Measurements from ENCODE around the gene BBS10. TPM values are rescaled to one million over a fixed set of nuclear protein-coding genes. Genes with fewer than 3 reads are reported as not detected.

BBS10 gene
- total and polyA plus RNA-seq, 2 of the 4 experiments (the other 2 are of a cell fraction): 4.9 to 10.0 TPM

DNA sequence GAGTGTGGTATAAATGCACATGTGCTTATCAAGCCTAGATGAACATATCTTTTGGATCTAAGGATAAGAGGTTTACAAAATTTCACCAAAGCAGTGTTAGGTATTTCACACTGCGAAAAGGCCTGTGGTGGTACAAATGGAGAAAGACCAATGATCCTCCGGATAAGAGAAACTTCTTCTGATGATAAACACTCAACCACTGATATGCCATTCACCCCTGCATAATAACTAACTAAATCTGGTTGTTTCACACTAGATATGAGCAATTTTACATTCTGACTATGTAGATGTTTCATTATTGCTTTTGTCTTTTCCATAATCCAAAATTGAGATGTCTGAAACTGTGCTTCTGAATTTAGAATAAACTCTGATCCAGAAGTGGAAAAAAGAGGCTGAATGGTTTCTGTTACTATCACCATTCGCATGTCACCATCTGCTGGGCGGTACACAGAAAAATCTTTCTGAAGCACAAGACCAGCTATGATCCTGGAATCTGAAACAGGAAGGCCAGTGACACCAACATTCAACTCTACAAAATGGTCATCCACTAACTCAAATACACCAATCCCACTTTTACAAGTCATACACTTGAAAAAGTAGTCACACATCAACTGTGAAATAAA is 1.3 kb downstream of the BBS10 start (continued):
- TF ChIP-seq MXI1 (IDR thresholded peaks at IDR 0.05; ENCODE audit: borderline replicate concordance, low read depth, low read length): no peak

DNA sequence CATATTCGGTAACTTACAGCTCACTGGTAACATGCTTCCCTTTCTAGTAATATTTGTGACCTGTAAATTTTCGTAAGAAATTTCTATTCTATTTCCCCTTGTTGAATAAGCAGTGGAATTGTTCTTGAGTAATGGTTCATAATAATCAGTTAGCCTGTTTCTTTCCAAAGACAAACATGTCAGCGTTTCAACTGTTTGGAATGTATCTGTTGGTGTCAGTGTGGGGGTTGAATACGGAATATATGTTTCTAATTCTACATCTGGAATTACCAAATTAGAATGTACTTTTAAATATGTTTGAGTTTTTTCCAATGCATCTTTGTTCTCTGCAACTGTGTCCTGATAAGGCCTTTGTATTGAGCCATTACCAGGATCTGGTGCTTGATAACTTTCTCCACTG is 2.0 kb downstream of the BBS10 start:
- Histone ChIP-seq H2AK9ac (replicated peaks; ENCODE audit: low read depth, low read length, poor library complexity) (no peak overlapping the region), H3K27ac (ENCODE audit: insufficient read depth, low read length) (peak overlapping the region; percentile 34; the same call in 1 of the 2 replicates)
- WGBS, 2 experiments (ENCODE audit: extremely low coverage in 2 of 2, insufficient read length in 1 of 2): no CpG with 5 or more reads among the region's 4 CpGs

More for the DNA sequence above, 2.0 kb downstream of the BBS10 start:
- POLR2A ChIA-PET (ENCODE audit: unreplicated experiment): interaction anchor here (0.7 kb wide), 1 partner anchor 263 kb away, joined by 3 read pairs; no protein-coding TSS in a partner anchor
- Histone ChIP-seq H3K4ac (ENCODE audit: low read depth, low read length) (peak overlapping the region; percentile 44; the same call in 1 of the 2 replicates), H2BK20ac (ENCODE audit: low read depth, low read length) (peak overlapping the region; percentile 16; the same call in 1 of the 2 replicates), H2AFZ (replicated peaks; ENCODE audit: low read length, poor library complexity) (no peak overlapping the region), H4K5ac (ENCODE audit: low read depth, low read length) (no peak overlapping the region; the same call in 1 of the 2 replicates), H3K23ac (ENCODE audit: low read depth, low read length) (no peak overlapping the region), H3K36me3 (ENCODE audit: control insufficient read depth, insufficient read depth, low read length) (no peaks in the 10 kb centered on the region), H2AK5ac (ENCODE audit: low read depth, low read length) (no peak overlapping the region), H3K9ac (ENCODE audit: low read depth, low read length) (no peak overlapping the region), H4K91ac (ENCODE audit: insufficient read depth, low read depth, low read length) (no peak overlapping the region; the same call in 1 of the 2 replicates), H3K79me1 (ENCODE audit: low read depth in 1 of 2, low read length in 2 of 2) (peaks cover 11 to 32% of the 10 kb centered on the region in 2 experiments; a peak in 3 of 4 replicates), H3K14ac (replicated peaks; ENCODE audit: low read depth, low read length) (peak overlapping the region; percentile 49; the same call in 1 of the 2 replicates), H3K4me3 (ENCODE audit: insufficient read depth, low read depth, low read length) (no peak overlapping the region), H3K56ac (ENCODE audit: extremely low read depth, insufficient read depth, low read length) (no peak overlapping the region), H3K18ac (ENCODE audit: low read depth, low read length) (no peak overlapping the region), H2BK5ac (ENCODE audit: low read depth, low read length, poor library complexity, severe bottlenecking) (peak overlapping the region; percentile 73), H3K27me3 (ENCODE audit: control insufficient read depth, insufficient read depth, low read length) (no peaks in the 10 kb centered on the region), H4K20me1 (ENCODE audit: insufficient read depth, low read length) (no peaks in the 10 kb centered on the region), H4K8ac (ENCODE audit: low read depth in 2 of 2, low read length in 2 of 2) (peak overlapping the region; percentile 20 to 47; a peak in 1 of 4 replicates), H3K4me2 (ENCODE audit: low read depth, low read length) (peak overlapping the region; percentile 61; the same call in 1 of the 2 replicates), H3K4me1 (ENCODE audit: control insufficient read depth, insufficient read depth, low read length) (peaks cover 5% of the 10 kb centered on the region; the same call in 1 of the 2 replicates), H3K9me3 (ENCODE audit: control insufficient read depth, insufficient read depth, low read length) (no peaks in the 10 kb centered on the region), H3K9me1 (ENCODE audit: insufficient read depth, low read length) (no peaks in the 10 kb centered on the region), H2BK15ac (ENCODE audit: low read depth, low read length) (0 out of 3 replicates have a peak overlapping the region, but pooled peaks have one; percentile 5), H2BK120ac (ENCODE audit: low read depth, low read length) (peak overlapping the region; percentile 48)
- DNase-seq: peak; percentile 68
- BruUV-seq (replicated peaks): no TSS peak
- intact Hi-C loops (cut with micrococcal nuclease): loop anchor here (2.0 to 5.0 kb wide), 3 partner anchors 164 to 819 kb away; no protein-coding TSS in a partner anchor
- TF ChIP-seq MXI1 (IDR thresholded peaks at IDR 0.05; ENCODE audit: borderline replicate concordance, low read depth, low read length) (no peak), POLR2A (IDR thresholded peaks at IDR 0.05; ENCODE audit: low read depth, low read length) (no peak), MAFK (IDR thresholded peaks at IDR 0.05; ENCODE audit: low read depth, low read length) (no peak), RCOR1 (IDR thresholded peaks at IDR 0.05; ENCODE audit: insufficient replicate concordance, low read length) (no peak), CHD1 (IDR thresholded peaks at IDR 0.05; ENCODE audit: low read depth, low read length) (no peak), RAD21 (IDR thresholded peaks at IDR 0.05; ENCODE audit: low read length) (no peak), BHLHE40 (IDR thresholded peaks at IDR 0.05; ENCODE audit: low read depth, low read length) (no peak), FOS (IDR thresholded peaks at IDR 0.05; ENCODE audit: low read depth, low read length) (no peak), RFX5 (IDR thresholded peaks at IDR 0.05; ENCODE audit: low read depth, low read length) (no peak)
- in situ Hi-C loops (cut with MboI; ENCODE audit: low sequenced_read_pairs): loop anchor here (5.0 to 10.0 kb wide), 3 partner anchors 271 to 821 kb away; no protein-coding TSS in a partner anchor
- dilution Hi-C loops (cut with HindIII; ENCODE audit: low sequenced_read_pairs, unreplicated experiment): no loop called here
- no peak for ATAC-seq (ENCODE audit: low read depth)
- CTCF ChIA-PET: no interaction called here
